Activated CD4-positive, alpha-beta T cell treated with anti-CD3 and anti-CD28 coated beads, Interleukin-2, amount 50 U/mL, for 4 hours (primary cell): ENCODE measurements around the gene USP48.
"Not testable (repeated sequence)": the region's sequence is repeated elsewhere in the genome, so short reads cannot be mapped to it uniquely, and the experiment has no call there.

Experiments
- DNase-seq, 2 experiments: peaks; one replicate each; pipeline ENCODE4 v3.0.0-alpha.2; 2020

Gene USP48

GRCh38 chr1:21782868-21783678, at the start of gene USP48:
TSS of gene USP48 (minus strand) at chr1:21783149. CDS start at chr1:21782957, 192 bp downstream.
- DNase-seq, result peak; percentile 92 to 94

DNA sequence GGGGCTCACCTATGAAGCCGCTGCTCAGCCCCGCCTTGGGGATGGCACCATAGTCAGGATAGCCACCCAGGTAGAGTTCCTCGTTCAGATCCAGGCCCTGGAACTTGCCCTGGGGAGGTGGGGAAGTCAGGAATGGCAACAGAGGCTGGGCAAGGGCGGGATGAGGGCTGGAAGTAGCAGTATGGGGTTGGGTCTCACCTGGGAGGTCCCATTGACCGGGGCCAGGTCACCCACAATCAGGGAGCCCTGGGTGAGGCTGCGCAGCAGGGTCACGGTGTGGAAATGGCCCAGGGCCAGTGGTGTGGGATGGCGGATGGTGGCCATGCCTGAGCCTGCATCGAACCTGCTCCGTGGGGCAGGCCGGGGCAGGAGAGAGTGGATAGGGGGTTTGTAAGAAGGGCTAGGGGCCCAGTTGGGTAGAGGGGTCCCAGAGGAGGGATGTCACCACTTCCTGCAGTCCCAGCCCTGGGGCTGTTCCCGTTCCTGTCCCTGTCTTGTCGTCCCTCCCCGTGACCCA, 48.6 kb upstream of the USP48 start:
- DNase-seq, result no peak

DNA sequence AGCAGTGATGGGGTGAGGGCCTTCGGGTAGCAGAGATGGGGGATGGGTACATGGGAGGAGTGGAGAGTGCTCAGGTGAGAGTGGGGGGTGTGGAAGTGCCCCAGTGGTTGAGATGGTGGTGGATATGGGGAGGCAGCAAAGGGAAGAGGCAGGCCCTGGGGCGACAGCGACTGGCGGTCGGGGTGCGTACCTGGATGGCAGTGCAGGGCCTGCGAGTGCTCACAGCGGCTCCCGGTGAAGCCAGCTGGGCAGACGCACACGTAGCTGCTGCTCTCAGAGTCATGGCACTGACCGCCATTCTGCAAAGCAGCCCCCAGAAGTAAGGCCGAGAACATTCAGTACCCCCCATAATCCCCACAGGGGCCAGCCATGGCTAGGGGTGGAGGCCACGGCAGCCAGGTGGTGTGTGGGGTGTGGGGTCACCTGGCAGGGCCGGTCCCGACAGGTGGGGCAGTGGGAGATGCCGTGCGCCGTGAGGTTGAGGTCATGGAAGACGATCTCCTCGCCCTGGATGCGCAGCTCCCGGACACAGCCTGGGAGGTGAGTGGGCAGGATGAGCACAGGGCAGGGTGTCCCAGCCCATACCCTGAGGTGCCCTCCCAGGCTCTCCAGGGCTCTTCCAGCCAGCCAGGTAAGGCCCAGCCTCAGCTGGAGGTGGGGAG, 48.0 kb upstream of the USP48 start:
- DNase-seq, result no peak

GRCh38 chr1:21829294-21829693, 46.3 kb upstream of the USP48 start:
- no peak for DNase-seq

GRCh38 chr1:21828506-21829210, 45.7 kb upstream of the USP48 start:
- no peak for DNase-seq

GRCh38 chr1:21828075-21828474, 45.1 kb upstream of the USP48 start:
- DNase-seq, result no peak

DNA sequence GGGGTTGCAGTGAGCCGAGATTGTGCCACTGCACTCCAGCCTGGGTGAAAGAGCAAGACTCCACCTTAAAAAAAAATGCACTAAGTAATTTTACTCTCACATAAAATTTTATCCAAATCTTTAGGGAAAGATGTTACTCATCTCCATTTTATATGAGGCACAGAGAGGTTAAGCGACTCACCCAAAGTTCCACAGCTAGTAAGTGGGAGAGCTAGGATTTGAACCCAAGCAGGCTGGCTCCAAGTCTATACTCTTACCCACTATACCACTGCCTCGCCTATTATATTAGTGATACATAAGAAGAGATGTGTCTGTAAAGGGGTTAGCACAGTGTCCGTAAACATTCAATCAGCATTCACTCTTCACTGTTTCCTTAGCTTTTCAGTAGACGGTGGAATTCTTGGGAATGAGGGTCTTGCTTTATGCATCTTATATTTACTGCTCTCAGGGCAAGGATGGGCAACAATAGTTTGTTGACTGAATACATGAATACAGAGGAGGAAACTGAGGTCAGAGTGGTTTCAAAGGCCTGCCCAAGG, 44.3 kb upstream of the USP48 start:
- DNase-seq, result no peak

DNA sequence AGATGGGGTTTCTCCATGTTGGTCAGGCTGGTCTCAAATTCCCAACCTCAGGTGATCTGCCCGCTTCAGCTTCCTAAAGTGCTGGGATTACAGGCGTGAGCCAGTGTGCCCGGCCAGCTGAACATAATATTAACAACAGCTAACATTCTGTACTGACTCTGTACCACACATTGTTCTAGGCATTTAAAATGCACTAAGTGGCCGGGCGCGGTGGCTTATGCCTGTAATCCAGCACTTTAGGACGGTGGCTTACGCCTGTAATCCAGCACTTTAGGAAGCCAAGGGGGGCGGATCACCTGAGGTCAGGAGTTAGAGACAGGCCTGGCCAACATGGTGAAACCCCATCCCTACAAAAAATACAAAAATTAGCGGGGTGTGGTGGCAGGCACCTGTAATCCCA, 43.7 kb upstream of the USP48 start:
- DNase-seq, result not testable (repeated sequence)

DNA sequence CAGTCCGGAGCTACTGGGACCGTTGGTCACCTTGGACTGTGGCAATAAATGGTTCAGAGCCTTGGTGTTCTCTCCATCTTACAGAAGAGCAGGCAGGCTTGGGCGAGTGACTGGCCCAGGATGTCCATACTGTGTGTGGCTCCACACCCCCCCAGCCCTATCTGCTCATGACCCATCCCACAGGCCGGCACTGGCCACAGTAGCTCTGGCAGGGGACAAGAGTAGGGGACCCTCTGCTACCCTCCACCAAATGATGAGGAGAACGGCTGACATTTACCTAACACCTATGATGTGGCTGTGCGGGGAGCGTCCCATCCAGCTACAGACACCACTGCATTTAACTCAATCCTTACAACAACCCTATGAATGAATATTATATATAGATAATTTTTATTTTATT, 42.4 kb upstream of the USP48 start:
- DNase-seq, result no peak

- DNase-seq, result no peak
Observed at GRCh38 chr1:21824926-21825325, 42.0 kb upstream of the USP48 start.

DNA sequence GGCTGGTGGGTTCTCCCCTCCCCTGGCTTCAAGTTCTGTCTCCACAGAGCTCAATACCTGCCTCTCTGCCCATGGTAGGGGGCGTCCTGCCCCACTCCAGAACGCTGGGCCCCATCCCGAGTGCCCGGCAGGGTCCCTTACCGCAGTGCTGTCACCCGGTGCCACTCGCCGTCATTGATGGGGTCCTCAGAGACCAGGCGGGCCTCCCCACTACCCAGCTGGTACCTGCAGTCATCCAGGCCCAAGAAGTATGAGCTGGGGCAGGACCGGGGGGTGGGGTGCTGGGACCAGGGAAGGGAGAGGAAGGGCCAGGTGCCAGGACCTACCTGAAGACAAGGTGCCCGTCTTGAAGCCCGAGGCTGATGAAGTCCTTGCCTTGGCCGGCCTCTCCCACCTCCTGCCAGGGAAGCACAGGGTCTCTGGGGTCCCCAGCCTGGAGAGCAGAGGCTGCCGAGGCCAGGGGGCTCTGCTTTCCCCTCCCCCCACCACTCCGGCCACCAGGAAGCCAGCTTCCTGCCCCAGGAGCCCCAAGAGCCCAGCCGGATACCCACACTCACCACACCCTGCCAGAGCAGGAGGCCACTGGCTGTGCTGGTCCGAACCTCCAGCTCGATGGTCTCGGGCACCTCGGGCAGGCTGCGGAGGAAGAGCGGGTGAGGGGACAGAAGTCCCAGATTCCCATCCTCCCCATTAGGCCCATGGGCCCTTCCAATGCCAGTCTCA, 41.2 kb upstream of the USP48 start:
- no peak for DNase-seq

DNA sequence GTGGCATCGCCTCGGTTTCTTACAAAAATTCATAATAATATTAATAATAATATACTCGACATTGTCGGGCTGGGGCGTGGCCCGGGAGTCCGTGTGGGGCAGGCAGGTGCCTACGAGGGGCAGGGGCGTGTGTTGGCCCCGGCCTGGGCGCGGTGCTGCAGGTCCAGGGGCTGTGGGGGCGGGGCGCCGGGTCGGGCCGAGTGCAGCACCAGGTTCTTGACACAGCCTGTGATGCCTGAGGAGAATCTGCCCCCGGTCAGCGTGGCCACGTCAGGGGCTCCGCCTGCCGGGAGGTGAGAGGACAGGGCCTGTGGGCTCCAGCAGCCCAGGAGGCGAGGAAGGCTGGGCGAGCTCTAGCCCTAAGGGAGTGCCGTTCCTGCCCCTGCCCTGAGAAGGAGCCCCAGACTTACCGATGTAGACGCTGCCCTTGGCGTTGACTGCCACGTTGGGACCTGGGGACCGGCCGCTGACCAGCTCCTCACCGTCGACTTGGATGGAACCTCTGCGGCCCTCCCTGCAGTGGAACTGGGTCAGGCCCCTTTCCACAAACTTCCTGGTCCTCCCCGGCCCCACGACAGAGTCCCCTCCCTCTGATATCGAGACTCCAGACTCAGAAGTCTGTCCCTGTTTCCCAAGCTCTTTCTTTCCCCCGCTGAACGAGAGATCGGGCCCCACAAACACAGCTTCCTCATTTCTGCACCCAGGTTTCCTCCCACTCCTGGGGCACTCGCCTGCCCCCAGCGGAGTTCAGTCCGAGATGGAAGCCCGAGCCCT, 40.4 kb upstream of the USP48 start:
- DNase-seq, result no peak

- no peak for DNase-seq
Observed at GRCh38 chr1:21822349-21822748, 39.4 kb upstream of the USP48 start.

DNA sequence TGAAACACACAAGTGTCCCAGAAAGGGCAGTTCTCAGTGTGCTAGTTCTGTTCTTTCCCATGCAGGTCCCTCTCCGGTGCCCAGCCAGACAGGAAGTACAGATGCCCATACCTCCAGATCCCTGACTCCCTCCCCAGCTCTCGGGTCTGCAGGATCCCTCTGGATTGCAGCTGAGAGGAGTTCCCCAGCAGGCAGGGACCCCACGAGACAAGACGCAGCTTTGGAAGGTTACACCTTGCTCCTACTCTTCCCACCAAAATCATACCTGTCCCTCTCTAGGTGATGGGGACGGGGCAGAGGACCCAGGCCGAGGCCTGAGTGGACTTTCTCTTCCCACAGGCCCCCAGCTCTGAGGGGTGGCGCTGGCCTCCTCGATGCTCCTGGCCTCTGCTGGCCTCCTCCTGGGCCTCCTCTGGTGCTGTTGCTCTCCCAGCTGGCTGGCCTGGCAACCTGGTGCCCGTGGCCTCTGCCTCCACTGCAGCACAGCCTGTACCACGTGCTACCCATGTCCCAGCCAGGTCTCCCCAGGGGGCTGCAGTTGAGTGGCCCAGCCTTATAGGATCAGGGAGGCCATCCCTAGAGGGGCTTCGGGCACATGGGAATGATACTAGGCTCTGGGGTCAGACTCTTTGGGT, 38.6 kb upstream of the USP48 start:
- no peak for DNase-seq

DNA sequence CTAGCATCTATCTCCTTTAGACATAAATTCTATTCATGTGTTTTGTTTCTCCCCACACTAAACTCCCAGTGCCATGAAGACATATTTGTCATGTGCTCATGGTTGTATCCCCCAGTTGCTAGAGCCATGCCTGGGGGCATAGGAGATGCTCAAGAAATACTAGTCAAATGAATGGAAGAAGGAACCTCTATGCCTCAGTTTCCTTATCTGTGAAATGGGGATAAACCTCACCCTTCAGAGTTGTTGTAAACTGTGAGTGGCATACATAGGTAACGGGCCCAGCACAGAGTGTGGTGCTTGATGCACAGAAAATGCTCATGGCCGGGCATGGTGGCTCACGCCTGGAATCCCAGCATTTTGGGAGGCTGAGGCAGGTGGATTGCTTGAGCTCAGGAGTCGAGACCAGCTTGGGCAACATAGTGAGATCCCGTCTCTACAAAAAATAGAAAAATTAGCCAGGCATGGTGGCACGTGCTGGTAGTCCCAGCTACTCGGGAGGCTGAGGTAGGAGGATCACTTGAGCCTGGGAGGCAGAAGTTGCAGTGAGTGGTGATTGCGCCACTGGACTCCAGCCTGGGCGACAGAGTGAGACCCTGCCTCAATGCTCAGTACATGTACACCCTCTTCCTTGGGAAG, 37.8 kb upstream of the USP48 start:
- no peak for DNase-seq

DNA sequence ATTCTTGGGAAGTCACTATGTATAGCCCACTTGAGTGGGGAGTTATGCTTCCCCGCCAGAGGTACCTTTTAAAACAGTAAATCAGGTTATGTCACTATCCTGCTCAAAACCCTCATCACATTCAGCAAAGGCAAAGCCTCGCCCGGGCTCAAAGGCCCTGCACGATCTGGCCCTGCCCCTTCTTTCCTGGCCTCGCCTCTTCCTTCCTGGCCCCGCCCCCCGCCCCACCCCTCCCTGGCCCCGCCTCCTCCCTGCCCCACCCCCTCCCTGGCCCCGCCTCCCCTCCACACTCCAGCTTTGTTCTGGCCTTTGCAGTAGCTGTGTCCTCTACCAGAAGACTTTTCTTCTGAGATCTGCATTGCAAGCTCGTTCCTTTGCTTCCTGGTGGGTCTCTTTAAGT, 35.7 kb upstream of the USP48 start:
- no peak for DNase-seq

DNA sequence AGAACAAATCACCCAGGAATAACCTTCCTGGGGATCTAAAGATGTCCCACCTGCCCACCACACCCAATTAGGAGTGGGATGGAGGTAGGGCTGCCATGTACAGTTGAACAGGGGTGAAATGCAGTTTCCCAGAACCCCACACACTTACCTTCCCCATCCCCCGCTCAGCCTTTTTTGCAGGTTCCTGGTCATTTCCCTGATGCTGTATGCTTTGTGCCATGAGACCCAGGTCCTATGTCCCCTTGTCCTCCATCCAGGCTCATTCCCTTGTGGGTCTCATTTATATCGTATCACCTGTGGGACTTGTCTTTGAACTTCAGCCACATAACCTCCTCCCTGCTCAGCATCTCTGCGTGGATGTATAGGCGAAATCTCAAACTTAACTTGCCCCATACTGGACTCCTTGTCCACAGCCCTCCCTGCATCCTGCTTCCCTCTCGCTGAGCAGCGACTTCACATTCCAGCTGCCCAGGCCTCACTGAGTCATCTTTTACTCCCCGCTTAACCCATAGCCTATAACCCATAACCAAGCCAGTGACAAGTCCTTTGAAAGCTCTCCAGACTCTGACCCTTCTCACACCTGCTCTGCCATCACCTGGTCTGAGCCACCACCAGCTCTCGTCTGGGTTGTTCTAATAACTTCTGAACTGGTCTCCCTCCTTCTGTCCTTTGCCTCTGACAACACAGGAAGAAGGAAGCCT, 33.8 kb upstream of the USP48 start:
- no peak for DNase-seq

- no peak for DNase-seq
Observed at GRCh38 chr1:21815724-21816321, 32.9 kb upstream of the USP48 start.

DNA sequence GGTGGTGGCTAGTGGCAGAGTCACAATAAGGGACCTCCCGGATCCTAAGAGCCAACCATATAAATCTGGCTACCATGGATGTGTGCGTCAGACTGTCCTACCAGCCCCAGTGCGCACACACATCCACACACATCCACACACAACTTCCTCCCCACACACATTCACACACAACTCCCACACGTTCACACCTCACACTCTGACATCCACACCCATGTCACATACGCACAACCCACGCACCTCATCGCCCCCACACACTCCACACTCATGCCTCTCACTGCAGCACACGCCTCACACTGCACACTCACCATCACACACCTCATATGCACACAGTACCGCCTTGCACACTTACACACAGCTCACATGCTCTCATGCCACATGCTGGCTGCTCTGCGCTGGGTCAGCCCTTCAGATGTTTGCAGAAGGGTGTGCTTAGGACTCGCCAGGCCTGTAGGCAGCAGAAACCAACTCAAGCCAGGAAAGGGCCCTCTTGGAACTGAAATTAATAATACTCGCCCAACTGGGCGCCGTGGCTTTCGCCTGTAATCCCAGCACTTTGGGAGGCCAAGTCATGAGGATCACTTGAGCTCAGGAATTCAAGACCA, 32.1 kb upstream of the USP48 start:
- DNase-seq, result no peak
